ENCODE results near the gene L3MBTL4.

DNA sequence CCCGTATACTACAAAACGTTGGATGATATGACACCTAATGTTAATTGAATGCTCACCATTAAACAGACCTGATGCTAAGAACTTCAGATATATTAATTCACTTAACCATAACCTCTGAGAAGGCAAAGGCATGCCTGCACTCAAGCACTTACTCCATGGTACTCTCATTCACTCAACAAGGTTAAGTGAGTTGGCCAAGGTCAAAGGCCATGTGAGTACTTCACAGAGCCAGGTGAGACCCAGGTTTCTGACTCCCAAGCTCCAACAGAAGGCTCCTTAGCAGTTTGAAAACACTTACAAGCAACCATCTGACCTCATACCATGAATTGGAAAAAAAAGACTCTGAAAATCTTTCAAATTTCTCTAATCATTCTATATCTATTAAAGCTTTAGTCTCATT is 198.8 kb downstream of the L3MBTL4 start:
- TF ChIP-seq, protein P1, sequence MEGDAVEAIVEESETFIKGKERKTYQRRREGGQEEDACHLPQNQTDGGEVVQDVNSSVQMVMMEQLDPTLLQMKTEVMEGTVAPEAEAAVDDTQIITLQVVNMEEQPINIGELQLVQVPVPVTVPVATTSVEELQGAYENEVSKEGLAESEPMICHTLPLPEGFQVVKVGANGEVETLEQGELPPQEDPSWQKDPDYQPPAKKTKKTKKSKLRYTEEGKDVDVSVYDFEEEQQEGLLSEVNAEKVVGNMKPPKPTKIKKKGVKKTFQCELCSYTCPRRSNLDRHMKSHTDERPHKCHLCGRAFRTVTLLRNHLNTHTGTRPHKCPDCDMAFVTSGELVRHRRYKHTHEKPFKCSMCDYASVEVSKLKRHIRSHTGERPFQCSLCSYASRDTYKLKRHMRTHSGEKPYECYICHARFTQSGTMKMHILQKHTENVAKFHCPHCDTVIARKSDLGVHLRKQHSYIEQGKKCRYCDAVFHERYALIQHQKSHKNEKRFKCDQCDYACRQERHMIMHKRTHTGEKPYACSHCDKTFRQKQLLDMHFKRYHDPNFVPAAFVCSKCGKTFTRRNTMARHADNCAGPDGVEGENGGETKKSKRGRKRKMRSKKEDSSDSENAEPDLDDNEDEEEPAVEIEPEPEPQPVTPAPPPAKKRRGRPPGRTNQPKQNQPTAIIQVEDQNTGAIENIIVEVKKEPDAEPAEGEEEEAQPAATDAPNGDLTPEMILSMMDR (IDR thresholded peaks at IDR 0.05): no peak
- no peak for TF ChIP-seq POLR2A (IDR thresholded peaks at IDR 0.05)
